Spleen (tissue), 7 donors: Measurements from ENCODE around the gene PLA2G4E.

Experiments
- POLR2AphosphoS5 ChIP-seq, 3 donors: sonication (generic); formaldehyde crosslinking; IDR thresholded peaks; one replicate each; pipeline ENCODE4 v1.5.1; 2017; ENCODE audit warnings: antibody characterized with exemption in 3 of 3
- TF ChIP-seq, protein P1 (sequence below), 11 experiments: fragments of 200-600 bp in 7 of 11; fragments of 450-650 bp in 4 of 11; sonication (generic) in 4 of 11; IDR thresholded peaks in 8 of 11; conservative IDR thresholded peaks in 3 of 11; 1 replicate in 7 of 11; 2 replicates in 4 of 11; pipeline versions ENCODE4 v1.4.0 to v1.8.0; 2016 to 2021; ENCODE audit warnings: antibody characterized with exemption in 11 of 11, inconsistent platforms in 4 of 11, mild to moderate bottlenecking in 1 of 11
- donor health status: DM: no; HTN: no; CAD: no; lungs with moderate emphysema.
- donor health status: DM: no; HTN: no; CAD: no.
- donor health status: DM: no; HTN: no; CAD: no.

DNA sequence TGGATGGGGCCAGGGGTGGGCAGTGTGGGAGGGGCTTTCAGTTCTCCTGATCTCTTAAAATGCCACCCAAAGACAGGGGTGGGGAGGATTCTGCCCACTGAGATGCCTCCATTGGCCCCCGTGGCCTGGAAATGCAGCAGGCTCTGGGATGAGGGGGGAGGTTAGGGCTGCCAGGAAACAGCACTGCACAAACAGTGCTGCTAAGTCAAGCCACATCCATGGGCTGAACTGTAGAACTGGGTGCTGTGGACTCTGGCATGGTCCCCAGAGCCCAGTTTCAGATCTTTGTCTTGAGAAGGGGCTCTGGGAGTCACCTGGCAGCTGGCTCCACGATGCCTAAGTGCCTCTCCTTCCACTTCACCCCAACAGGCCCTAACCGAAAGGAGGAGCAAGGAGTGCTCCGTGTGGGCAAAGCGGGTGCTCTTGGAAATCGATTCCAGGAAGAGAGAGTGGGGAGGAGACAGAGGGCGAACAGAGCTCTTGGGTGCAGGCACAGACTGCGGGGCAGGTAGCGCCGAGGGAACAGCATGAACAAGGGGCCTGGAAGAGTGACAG, 7.8 kb downstream of the PLA2G4E start:
- TF ChIP-seq, protein P1, sequence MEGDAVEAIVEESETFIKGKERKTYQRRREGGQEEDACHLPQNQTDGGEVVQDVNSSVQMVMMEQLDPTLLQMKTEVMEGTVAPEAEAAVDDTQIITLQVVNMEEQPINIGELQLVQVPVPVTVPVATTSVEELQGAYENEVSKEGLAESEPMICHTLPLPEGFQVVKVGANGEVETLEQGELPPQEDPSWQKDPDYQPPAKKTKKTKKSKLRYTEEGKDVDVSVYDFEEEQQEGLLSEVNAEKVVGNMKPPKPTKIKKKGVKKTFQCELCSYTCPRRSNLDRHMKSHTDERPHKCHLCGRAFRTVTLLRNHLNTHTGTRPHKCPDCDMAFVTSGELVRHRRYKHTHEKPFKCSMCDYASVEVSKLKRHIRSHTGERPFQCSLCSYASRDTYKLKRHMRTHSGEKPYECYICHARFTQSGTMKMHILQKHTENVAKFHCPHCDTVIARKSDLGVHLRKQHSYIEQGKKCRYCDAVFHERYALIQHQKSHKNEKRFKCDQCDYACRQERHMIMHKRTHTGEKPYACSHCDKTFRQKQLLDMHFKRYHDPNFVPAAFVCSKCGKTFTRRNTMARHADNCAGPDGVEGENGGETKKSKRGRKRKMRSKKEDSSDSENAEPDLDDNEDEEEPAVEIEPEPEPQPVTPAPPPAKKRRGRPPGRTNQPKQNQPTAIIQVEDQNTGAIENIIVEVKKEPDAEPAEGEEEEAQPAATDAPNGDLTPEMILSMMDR (IDR thresholded peaks at IDR 0.05 in 8 of 11, conservative IDR thresholded peaks at IDR 0.05 in 3 of 11) = no peak
- no peak for TF ChIP-seq POLR2AphosphoS5 (IDR thresholded peaks at IDR 0.05)
